ENCODE data around the gene CSHL1.

The CSHL1 gene

GRCh38 chr17:63911041-63911635 lies at the start of gene CSHL1:
Gene CSHL1, minus strand, starts transcription at chr17:63911258. Its CDS starts 62 bp downstream, at chr17:63911196.
- TF ChIP-seq CTCF (IDR thresholded peaks at IDR 0.05; ENCODE audit: poor library complexity, severe bottlenecking): no peak
- Histone ChIP-seq H3K4me3 (ENCODE audit: severe bottlenecking) (no peak within 1 kb of the TSS), H3K9me3 (ENCODE audit: severe bottlenecking) (no peaks in the 10 kb centered on the region), H3K36me3 (ENCODE audit: low read depth) (no peaks in the 10 kb centered on the region), H3K27me3 (ENCODE audit: insufficient read depth, poor library complexity, severe bottlenecking) (peaks cover 7% of the 10 kb centered on the region), H3K27ac (ENCODE audit: poor library complexity, severe bottlenecking) (no peak within 1 kb of the TSS), H3K4me1 (ENCODE audit: insufficient read depth, poor library complexity, severe bottlenecking) (no peaks in the 10 kb centered on the region)
- DNase-seq (ENCODE audit: low spot score) (no peak), ATAC-seq (ENCODE audit: low read depth) (no peak)

GRCh38 chr17:63960430-63960829 lies 49.4 kb upstream of the CSHL1 start:
- Histone ChIP-seq H3K36me3 (ENCODE audit: low read depth) (no peaks in the 10 kb centered on the region), H3K27ac (ENCODE audit: poor library complexity, severe bottlenecking) (no peak overlapping the region), H3K9me3 (ENCODE audit: severe bottlenecking) (no peaks in the 10 kb centered on the region), H3K27me3 (ENCODE audit: insufficient read depth, poor library complexity, severe bottlenecking) (no peaks in the 10 kb centered on the region), H3K4me1 (ENCODE audit: insufficient read depth, poor library complexity, severe bottlenecking) (no peaks in the 10 kb centered on the region), H3K4me3 (ENCODE audit: severe bottlenecking) (no peak overlapping the region)
- ATAC-seq (ENCODE audit: low read depth) (no peak), DNase-seq (ENCODE audit: low spot score) (no peak)
- no peak for TF ChIP-seq CTCF (IDR thresholded peaks at IDR 0.05; ENCODE audit: poor library complexity, severe bottlenecking)

GRCh38 chr17:63960006-63960405 lies 48.9 kb upstream of the CSHL1 start:
- no peaks in the 10 kb centered on the region for H3K4me1 ChIP-seq (ENCODE audit: insufficient read depth, poor library complexity, severe bottlenecking)
- DNase-seq (ENCODE audit: low spot score): no peak
- H3K4me3 ChIP-seq (ENCODE audit: severe bottlenecking): no peak overlapping the region
- no peak for TF ChIP-seq CTCF (IDR thresholded peaks at IDR 0.05; ENCODE audit: poor library complexity, severe bottlenecking)
- no peaks in the 10 kb centered on the region for H3K9me3 ChIP-seq (ENCODE audit: severe bottlenecking)
- no peaks in the 10 kb centered on the region for H3K36me3 ChIP-seq (ENCODE audit: low read depth)
- H3K27ac ChIP-seq (ENCODE audit: poor library complexity, severe bottlenecking): no peak overlapping the region
- H3K27me3 ChIP-seq (ENCODE audit: insufficient read depth, poor library complexity, severe bottlenecking): no peaks in the 10 kb centered on the region
- no peak for ATAC-seq (ENCODE audit: low read depth)

GRCh38 chr17:63956296-63956920 lies 45.4 kb upstream of the CSHL1 start:
- H3K4me3 ChIP-seq (ENCODE audit: severe bottlenecking): no peak overlapping the region
- no peak overlapping the region for H3K27ac ChIP-seq (ENCODE audit: poor library complexity, severe bottlenecking)
- H3K4me1 ChIP-seq (ENCODE audit: insufficient read depth, poor library complexity, severe bottlenecking): no peaks in the 10 kb centered on the region
- DNase-seq (ENCODE audit: low spot score) (no peak), ATAC-seq (ENCODE audit: low read depth) (no peak)
- TF ChIP-seq CTCF (IDR thresholded peaks at IDR 0.05; ENCODE audit: poor library complexity, severe bottlenecking): no peak
- no peaks in the 10 kb centered on the region for H3K27me3 ChIP-seq (ENCODE audit: insufficient read depth, poor library complexity, severe bottlenecking)
- no peaks in the 10 kb centered on the region for H3K36me3 ChIP-seq (ENCODE audit: low read depth)
- H3K9me3 ChIP-seq (ENCODE audit: severe bottlenecking): no peaks in the 10 kb centered on the region

DNA sequence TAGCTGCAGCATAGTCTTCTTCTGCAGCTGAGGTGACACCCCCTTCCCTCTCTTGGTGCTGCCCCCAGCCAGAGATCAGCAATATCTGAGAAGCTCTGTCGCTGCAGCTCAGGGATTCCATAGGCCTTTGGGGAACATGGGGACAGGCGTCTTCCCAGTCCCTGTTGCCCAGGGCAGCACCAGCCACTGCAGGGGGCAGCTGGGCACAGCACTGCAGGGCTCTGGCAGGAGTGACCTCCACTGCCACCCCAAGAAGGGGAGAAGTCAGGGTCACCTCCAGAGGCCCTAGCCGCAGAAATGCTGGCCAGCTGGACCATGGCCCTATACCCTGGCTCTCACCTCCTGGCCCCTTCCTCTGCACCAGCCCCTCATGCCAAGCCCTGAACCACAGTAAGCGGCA lies 44.7 kb upstream of the CSHL1 start:
- Histone ChIP-seq H3K4me1 (ENCODE audit: insufficient read depth, poor library complexity, severe bottlenecking) (no peaks in the 10 kb centered on the region), H3K9me3 (ENCODE audit: severe bottlenecking) (no peaks in the 10 kb centered on the region), H3K4me3 (ENCODE audit: severe bottlenecking) (no peak overlapping the region), H3K27ac (ENCODE audit: poor library complexity, severe bottlenecking) (no peak overlapping the region), H3K36me3 (ENCODE audit: low read depth) (no peaks in the 10 kb centered on the region), H3K27me3 (ENCODE audit: insufficient read depth, poor library complexity, severe bottlenecking) (no peaks in the 10 kb centered on the region)
- no peak for TF ChIP-seq CTCF (IDR thresholded peaks at IDR 0.05; ENCODE audit: poor library complexity, severe bottlenecking)
- no peak for DNase-seq (ENCODE audit: low spot score)
- no peak for ATAC-seq (ENCODE audit: low read depth)
